GM21825 (cell line): ENCODE measurements around the gene ACTA2.

Experiments used
- ATAC-seq: cut with Tn5 transposase; IDR thresholded peaks from one replicate; pipeline ENCODE4 v1.9.1; 2021; ENCODE audit warnings: mild to moderate bottlenecking, moderate library complexity; ENCODE audit not compliant: unreplicated experiment

ACTA2 gene

DNA sequence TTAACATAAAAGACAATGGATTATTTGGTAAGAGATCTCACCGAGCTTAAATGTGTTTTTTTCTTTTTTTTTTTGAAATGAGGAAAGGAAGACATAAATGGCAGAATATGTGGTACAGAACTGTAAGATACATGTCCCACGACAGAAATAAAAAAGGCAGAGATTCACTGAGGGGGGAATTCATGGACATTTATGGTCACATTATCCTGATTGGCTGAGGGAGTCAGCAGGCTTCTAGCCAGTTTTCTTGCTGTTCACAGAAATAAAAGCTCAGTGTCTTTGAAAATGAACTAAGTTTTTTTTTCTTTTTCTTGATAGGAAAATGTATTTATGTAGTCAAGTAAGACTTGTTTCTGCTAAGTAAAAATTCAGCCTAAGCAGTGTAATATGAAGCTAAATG is 29.8 kb upstream of the ACTA2 start:
- ATAC-seq: no peak

DNA sequence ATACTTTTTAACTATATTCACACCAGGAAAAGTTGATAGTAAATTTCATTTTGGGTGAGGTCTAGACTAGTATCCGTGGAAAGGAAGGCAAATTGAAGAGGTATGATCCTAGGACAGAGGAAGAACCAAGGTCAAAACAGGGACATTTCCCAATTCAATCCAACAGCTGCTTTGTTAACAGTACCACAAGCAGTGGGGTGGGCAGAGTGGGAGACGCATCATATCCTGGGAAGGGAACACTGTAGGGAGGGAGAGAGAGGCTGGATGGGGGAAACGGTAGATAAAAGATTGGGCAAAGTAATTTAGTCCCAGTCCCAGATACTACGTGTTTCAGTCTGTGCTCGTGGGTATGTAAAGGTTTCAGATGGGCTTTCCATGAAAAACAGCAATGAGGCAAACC is 28.9 kb upstream of the ACTA2 start:
- ATAC-seq: no peak

DNA sequence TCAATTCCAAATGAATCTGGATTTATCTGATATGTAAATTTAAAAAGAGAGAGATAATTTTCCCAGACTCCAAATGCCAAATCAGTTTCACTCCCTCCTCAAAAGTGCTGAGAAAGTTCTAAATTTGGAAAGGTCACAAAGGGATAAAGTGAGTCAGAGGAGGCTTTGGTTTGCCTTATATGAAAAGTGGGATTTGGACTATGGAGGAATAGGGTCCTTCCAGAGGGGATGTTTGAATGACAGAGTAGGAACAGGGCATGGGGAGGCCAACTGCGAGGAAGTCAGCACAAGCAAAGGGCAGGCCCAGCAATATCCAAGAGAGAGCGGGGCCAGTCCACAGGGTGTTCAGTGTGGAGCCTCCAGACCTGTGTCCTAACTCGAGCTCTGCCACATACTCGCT is 28.2 kb upstream of the ACTA2 start:
- no peak for ATAC-seq

DNA sequence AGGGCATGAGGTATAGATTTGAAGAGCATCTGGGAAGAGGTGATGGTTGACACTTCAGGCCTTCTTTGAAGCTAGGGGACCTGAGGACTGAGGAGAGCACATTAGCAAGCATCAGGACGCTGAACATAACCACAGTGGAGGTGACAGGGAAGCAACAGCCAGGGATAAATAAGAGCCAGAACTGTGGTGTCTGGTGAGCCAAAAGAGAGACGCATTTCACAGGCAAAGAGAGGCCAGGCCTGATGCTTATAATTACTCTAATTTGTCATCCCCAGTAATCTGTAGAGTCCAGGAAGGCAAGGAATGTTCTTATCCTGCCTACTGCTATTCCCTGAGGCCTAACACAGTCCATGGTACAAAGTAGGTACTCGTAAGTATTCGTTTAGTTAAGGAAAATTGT is 27.7 kb upstream of the ACTA2 start:
- ATAC-seq: no peak

DNA sequence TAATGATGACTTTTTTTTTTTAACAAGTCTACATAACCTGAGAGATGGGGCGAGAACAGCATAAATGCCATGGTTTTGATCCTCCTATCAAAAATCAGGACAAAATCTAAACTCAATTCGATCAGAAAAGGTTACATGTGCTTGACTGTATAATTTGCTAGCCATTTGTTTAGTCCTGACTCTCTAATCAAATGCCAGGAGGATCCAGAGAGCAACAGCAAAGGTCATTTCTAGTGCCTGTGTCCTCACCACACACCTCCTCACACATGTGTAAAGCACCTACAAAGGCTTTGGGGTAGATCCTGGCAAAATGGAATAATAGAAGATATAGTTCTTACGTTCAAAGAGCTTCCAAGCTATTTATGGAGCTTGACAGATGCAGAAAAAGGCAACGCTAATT is 27.0 kb upstream of the ACTA2 start:
- no peak for ATAC-seq

DNA sequence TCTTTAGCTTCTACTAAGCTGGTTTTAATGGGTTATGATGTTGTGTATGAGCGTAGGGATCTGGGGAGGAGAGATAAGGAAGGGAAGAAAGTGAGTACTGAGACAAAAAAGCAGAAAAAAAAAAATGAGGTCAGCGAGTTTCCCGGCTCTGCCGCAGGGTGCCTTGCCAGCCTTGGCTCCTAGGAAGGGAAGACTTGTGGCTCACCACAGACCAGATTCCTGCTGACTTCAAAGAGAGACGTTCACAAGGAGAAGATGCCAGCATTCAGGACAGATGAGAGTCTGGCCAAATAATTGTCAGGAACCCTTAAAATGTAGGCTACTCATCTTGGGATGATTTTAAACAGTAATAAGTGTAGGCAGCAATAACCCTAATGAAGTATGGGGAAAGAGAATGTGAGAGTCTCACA is 26.6 kb upstream of the ACTA2 start:
- no peak for ATAC-seq

DNA sequence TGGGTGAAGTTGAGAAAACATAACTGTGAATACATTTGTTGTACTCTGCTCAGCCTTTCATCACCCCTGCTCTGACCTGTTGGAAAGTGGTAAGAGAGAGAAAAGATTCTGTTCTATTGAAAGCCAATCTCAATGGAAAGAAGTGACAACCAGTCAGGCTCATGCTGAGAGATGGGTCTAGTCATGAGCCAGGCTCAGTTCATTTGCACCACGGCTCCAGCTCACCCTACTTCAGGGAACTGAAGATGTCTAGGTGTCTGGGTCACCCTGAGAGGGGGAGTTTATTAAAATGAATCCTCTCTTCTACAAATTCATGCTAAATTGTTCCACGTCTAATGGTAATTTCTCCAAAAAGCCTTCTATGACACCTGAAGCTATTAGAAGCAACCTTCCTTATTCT is 25.9 kb upstream of the ACTA2 start:
- ATAC-seq: no peak

DNA sequence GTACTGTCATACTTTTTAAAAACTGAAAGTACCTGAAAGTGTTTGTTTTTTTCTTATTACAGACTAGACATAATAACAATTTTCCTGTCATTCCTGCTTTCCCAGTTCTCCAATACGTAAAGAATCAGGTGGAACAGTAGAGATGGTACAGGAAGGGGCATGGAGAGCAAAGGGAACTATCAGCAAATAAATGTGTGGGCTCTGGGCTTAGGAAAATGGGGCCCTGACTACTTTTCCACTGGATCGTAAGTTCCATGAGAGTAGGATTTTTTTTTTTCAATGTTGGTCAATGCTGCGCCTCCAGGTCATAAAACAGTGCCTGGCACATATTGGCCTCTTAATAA is 22.8 kb upstream of the ACTA2 start:
- no peak for ATAC-seq

DNA sequence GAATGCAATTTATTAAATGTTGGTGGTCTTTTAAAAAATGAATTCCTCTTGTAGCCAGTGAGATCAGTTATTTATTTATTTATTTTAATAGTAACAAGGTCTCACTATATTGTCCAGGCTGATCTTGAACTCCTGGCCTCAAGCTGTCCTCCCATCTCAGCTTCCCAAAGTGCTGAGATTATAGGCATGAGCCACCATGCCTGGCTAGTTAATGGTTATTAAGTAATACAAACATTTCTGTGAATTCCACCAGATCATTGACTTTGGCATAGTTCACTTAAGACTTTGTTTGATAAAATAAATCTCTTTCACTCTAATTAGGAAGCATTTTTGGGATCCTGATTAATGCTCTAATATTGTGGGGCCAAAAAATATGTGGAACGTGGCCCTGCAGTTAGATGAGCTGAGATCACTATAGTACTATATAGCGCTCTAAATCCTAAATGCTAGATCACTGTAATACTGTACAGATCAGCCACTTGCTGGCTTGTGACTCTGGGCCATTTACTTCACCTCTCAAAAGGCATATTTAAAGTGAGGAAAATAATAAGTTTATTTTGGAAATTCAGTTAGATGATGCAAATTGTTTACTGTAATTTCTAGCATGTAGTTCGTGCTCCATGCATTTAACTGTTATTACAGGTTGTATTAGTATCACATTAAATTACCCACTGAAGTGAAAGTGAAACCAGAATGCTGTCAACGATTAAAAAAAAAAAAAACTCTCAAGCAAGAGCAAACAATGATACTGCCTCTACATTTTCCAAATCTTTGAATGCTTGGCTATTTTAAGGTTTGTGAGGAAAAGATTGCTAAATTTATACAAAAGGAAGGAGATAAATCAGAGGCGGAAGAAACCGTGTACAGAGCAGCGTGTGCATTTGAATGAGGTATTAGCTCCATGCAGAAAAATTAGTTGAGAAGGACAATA is 22.1 kb upstream of the ACTA2 start:
- no peak for ATAC-seq

DNA sequence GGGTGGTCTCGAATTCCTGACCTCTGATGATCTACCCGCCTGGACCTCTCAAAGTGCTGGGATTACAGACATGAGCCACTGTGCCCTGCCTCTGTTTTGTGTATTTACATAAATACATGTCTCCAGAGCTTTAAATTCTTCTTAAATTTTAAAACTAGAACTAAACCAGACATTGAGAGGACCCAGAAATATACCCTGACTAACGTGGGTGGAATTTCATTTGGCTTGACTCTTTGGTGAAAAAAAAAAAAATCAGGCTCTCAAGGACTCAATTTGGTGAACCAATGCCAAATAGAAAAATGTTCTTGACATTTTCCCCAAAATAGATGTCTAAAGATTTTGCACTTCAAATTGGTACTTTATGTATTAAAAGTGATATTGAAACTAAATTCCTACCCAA is 21.4 kb upstream of the ACTA2 start:
- ATAC-seq: no peak

DNA sequence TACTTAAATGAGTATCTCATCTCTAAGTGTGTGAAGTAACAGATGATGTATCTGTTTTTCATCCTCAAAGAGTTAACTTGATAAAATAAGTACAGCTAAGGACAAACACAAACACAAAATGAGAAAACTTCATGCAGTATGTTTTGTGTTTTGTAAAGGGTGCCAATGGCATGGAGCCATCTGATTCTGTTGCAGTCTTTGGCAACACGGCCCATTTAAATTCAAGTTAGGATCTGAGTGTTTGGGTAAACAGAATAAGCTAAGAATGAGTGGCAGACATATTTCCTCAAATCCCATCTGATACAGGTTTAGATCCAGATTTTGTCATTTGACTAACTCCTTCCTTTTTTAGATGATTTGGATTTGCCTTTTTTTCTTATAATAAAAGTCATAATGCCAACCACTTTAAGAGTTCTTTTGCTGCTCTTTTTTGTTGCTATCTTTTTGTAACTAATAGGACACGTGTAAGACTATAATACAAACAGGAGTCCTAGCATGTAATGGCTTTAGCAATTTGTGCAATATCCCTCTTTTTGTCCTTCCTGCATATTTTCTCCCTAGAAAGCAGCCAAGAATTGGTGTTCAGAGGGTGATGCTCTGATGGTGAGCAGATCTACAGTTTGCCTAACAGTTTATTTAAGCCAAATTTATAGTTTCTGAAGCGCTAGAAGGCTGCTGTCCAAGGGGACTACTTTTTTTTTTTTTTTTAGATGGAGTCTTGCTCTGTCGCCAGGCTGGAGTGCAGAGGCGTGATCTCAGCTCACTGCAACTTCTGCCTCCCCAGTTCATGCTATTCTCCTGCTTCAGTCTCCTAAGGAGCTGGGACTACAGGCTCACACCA is 18.9 kb upstream of the ACTA2 start:
- no peak for ATAC-seq

DNA sequence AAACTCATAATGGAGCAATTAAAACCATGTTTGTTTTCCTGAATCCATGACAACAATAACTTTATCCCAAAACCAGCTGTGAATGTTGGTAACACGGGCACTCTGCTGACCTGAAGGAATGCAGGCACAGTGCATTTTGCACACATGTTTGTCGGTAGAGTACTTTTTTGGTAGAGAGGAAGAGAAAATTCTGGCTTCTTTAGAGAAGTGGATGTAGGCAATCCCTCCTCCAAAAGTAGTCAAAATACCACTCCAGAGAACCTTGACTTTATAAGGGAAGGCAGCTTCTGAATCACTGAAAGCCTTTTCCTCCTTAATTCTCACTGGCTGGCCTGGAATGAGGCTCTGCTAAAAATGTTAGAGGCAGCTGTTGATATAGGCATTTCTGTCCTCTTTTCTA is 15.8 kb upstream of the ACTA2 start:
- ATAC-seq: no peak

DNA sequence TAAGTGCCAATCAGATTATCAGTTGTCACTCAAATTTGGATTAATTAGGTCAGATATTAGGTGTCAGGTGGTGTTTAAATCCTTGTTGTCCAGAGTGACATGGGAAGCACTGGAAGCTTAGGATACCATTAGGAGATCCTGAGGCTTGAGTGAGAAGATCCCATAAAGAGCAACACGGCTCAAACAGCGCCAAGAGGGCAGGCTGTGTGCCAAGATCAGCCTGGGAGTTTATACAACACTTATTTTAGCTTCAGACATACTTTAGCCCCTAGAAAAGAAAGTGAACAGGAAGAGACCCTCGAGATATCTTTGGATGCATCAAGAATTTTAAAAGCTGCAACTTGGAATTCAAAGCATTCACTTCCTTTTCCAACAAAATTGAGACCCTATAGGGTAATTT is 14.2 kb upstream of the ACTA2 start:
- ATAC-seq: no peak

DNA sequence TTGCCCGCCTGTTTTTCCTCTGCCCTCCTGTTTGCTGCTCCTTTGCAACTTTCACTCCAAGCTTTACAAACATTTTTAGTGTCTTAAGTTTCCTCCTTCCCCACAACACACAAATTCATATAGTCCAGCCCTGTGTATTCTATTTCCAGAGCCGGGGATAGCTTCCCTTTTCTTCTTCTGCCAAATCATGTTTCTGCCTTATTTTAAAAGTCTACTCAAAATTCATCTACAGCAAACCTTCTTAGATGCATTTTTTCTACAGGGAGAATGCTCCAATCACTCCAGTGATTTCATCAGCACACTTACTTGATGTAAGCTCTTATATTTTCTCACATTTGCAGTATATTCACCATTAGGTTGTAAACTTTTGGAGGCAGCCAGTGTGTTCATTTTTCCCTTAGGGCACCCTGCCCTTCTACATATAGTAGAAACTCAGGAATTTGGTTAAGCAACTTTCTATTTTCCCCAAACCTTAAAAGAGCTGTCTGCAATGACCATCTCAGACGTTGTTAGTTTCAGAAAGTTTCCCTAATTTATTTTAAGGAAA is 12.4 kb upstream of the ACTA2 start:
- ATAC-seq: no peak

DNA sequence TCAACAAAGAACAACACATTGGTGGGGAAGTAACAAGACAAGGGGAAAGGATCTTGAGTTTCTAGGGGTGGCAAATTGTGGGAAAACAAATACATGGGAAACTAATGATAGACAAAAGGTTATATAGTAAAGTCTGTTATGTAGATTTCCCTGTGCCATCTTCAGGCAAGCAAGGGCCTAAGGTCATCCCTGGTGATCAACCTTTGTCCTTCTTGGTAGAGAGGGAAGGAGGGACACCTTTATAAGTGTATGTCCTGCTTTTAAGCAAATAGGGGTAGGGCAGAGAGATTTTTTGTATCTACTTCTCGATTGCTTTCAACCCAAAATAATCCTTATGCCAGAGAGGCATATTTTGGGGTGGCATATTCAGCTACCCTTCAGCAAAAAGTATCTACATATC is 11.8 kb upstream of the ACTA2 start:
- no peak for ATAC-seq

DNA sequence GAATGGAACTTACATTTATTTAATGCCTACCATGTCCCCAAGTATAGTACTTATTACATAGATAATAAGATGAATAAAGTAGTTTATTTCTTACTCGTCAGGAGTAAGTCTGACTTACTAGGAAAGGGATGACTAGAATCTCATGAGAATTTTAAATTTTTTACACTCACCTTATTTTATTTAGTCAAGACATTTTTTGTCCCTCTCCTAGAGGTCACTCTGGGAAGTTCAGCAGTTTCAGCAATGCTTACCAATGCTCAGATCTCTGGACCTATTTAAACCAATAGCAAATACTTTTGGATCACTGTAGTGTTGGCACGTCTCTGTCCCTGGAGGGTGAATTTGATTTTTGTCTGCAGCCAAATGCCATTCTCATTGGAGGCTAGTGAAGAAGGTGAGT is 10.7 kb upstream of the ACTA2 start:
- no peak for ATAC-seq

DNA sequence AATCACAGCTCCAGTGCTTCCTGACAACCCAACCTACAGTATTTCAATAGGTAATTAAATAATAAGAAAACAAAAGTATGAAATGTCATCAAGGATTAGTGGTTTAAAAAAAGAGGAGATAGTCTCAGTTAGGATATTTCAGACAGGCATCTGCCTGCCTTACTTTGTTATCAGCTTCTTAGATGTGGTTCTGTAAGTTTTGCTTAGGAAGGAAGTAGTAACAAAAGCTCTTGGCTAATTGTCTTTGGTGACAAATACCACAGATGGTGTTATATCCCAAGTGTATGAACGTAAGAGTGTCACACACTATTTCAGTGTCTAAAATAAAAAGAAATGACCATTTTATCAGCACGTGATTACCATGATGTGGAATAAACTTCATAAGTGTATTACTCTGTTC is 9.8 kb upstream of the ACTA2 start:
- ATAC-seq: no peak

DNA sequence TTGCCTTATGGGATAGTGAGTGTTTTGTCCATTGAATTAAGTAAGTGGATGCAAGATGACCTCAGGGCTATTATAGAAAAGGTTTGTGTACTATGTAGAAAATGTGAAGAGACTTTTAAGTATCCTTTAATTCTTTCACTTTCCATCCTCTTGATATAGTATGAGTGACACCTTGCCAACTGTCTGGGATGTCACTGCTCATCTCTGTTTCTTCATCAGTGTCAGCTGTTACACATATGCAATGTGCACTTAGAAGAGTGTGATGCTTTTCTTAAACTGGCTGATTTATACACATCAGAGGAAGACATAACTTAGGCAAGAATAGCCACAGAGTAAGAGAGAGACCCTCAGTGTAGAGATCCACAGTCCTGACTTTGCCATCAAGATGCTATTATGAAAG is 8.7 kb upstream of the ACTA2 start:
- ATAC-seq: no peak

DNA sequence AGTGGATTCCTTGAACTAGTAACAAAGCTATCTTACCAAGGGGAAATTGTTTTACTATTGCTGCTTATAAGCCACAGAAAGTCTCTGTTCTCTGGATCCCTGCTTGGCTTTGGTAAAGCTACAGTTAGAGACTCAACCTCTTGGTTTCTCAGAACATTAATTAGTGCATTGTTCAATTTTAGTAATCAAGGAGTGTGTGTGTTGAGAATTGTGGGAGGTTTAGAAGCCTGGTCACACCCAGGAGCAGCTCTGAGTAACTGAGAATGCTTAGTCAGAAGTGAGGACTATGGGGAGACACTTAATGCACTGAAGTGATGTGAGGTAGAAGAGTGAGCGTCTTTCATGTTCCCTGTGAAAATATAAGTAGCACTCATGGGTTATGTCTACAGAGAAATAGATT is 8.2 kb upstream of the ACTA2 start:
- ATAC-seq: no peak

DNA sequence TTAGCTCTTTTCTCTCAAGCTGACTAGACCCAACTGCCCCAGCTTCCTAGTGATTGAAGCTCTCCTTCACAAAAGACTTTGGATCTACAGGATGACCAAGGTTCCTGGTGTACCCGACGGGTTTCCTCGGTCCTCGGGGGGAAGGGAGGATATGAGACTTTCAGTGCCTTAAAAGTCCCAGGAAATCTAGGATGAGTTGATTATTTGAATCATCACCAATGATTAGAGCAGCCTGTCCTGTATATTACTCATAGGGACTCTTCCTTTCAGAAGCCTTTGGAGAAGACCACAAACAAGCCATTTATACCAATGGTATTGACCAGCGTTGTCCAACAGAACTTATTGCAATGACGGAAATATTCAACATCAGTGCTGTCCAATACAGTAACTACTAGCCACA is 6.1 kb upstream of the ACTA2 start:
- ATAC-seq: no peak

DNA sequence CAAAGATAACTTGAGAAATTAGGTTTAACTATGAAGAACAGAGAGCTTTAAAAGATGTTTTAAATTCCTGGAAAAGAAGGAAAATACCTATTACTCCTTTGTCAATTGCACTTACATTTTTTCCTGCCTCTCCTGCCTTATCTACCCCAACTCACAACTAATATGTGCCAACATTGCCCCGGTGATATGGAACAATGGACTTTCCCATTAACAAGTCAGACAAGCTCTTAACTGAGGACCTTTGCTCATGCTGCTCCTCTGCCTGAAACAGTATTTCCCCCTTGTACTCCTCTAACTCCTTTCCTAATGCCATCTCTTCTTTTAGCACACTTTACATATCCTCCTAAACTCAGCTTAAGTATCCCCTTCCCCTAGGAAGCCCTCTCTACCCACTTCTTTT is 4.8 kb upstream of the ACTA2 start:
- no peak for ATAC-seq

DNA sequence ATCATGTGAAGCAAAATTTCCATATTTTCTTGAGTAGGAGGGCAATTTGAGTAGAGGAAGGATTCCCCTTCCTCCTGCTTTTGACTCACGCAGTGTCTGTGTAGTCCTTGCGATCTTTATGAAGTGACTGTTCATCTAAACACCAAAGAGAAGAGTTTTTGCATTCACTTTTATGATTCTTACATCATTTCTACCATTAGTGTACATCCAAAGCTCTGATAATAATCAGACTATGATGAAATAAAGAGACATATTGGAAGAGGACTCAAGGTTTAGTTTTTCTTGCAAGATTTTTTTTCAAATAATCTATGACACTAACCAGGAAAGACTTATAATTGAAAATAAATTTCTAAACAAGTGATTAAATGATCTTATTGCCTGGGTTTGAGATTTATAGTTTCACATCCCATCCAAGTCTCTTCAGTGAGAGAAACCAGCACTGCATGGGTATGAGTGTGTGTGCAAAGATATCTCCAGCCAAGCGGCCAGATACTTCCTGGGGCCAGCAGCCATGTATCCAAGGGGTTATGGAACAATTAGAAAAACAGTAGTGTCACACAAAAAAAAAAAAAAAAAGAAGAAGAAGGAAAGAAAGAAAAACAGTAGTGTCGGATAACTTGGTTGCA is 2.0 kb upstream of the ACTA2 start:
- ATAC-seq: no peak
